ENCODE results near the gene COPS4. TPM values are rescaled to one million over a fixed set of nuclear protein-coding genes. Genes with fewer than 3 reads are reported as not detected.

COPS4 gene
- total RNA-seq, 1 experiment from 2014 or later: 28.6 TPM

DNA sequence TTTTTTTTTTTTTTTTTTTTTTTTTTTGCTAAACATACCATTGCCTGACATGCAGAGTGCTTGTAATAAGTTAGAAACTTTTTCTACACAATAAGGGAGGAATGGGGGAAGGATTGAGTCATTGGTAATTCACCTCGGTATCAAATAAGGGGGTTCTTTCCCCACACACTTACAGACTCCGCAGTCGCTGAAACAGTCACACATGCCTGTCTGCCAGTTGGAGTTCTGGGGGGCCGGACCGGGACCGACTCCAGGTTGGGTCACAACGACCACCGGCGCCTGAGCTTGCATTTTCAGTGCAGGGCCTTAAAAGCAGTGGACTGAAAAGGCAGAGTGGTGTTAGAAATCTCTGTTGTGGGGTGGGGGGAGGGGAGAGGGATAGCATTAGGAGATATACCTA lies 72.6 kb downstream of the COPS4 start:
- BruUV-seq (replicated peaks): no TSS peak
- Histone ChIP-seq H3K36me3 (ENCODE audit: control insufficient read depth in 1 of 2, insufficient read depth in 2 of 2, low read length in 2 of 2) (no peaks in the 10 kb centered on the region), H3K4me2 (ENCODE audit: low read length) (no peak overlapping the region), H3K27ac (ENCODE audit: low read depth, low read length) (no peak overlapping the region), H3K4me3 (replicated peaks in 1 of 2; ENCODE audit: low read depth in 1 of 2, low read length in 2 of 2) (no peak overlapping the region), H3K9me2 (ENCODE audit: insufficient read depth) (no peaks in the 10 kb centered on the region), H3K79me2 (ENCODE audit: insufficient read depth, low read length) (no peaks in the 10 kb centered on the region), H3K27me3 (ENCODE audit: insufficient read depth, low read length) (no peaks in the 10 kb centered on the region), H3K4me1 (ENCODE audit: control insufficient read depth in 1 of 2, insufficient read depth in 2 of 2, low read length in 2 of 2) (peaks cover 3 to 13% of the 10 kb centered on the region in 2 experiments; a peak in 3 of 4 replicates), H4K20me1 (ENCODE audit: insufficient read depth) (no peaks in the 10 kb centered on the region), H3K9me3 (ENCODE audit: control insufficient read depth in 1 of 2, insufficient read depth in 1 of 2, low read depth in 1 of 2, low read length in 2 of 2) (no peaks in the 10 kb centered on the region), H2AFZ (ENCODE audit: low read depth, low read length, poor library complexity, severe bottlenecking) (no peak overlapping the region), H3K9ac (ENCODE audit: low read length) (no peak overlapping the region)
- intact Hi-C loops (cut with micrococcal nuclease): no loop called here
- ChIA-PET POLR2A (no interaction called here), RAD21 (ENCODE audit: low non-redundant PET in 1 of 2, low total read pairs in 2 of 2, uncharacterized antibody in 2 of 2, unreplicated experiment in 2 of 2) (no interaction called here), CTCF (no interaction called here)
- TF ChIP-seq SRF (IDR thresholded peaks at IDR 0.05; ENCODE audit: low read depth): no peak
- no peak for TF ChIP-seq FOSL1 (IDR thresholded peaks at IDR 0.05; ENCODE audit: low read depth)
- TF ChIP-seq EGR1 (IDR thresholded peaks at IDR 0.05; ENCODE audit: low read depth): no peak
- no peak for TF ChIP-seq SIN3A (IDR thresholded peaks at IDR 0.05; ENCODE audit: low read depth)
- no peak for TF ChIP-seq YY1 (IDR thresholded peaks at IDR 0.05; ENCODE audit: extremely low read depth, insufficient replicate concordance, low read depth, low read length)
- TF ChIP-seq CEBPB (IDR thresholded peaks at IDR 0.05; ENCODE audit: low read depth): no peak
- no peak for TF ChIP-seq ELF1 (IDR thresholded peaks at IDR 0.05; ENCODE audit: borderline replicate concordance, low read depth)
- TF ChIP-seq CBX3 (IDR thresholded peaks at IDR 0.05; ENCODE audit: low read depth): no peak
- TF ChIP-seq SP1 (IDR thresholded peaks at IDR 0.05; ENCODE audit: low read depth): no peak
- TF ChIP-seq, protein P1, sequence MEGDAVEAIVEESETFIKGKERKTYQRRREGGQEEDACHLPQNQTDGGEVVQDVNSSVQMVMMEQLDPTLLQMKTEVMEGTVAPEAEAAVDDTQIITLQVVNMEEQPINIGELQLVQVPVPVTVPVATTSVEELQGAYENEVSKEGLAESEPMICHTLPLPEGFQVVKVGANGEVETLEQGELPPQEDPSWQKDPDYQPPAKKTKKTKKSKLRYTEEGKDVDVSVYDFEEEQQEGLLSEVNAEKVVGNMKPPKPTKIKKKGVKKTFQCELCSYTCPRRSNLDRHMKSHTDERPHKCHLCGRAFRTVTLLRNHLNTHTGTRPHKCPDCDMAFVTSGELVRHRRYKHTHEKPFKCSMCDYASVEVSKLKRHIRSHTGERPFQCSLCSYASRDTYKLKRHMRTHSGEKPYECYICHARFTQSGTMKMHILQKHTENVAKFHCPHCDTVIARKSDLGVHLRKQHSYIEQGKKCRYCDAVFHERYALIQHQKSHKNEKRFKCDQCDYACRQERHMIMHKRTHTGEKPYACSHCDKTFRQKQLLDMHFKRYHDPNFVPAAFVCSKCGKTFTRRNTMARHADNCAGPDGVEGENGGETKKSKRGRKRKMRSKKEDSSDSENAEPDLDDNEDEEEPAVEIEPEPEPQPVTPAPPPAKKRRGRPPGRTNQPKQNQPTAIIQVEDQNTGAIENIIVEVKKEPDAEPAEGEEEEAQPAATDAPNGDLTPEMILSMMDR (IDR thresholded peaks at IDR 0.05 in 2 of 3, conservative IDR thresholded peaks at IDR 0.05 in 1 of 3; ENCODE audit: borderline replicate concordance in 1 of 3, insufficient read depth in 1 of 3, low read depth in 2 of 3, low read length in 2 of 3): no peak
- no peak for TF ChIP-seq POLR2A (IDR thresholded peaks at IDR 0.05; ENCODE audit: borderline replicate concordance, extremely low read depth, insufficient read depth, insufficient read length)
- TF ChIP-seq TCF7L2 (IDR thresholded peaks at IDR 0.05; ENCODE audit: borderline replicate concordance, extremely low read depth, insufficient read depth, insufficient read length): no peak
- TF ChIP-seq, protein P2, sequence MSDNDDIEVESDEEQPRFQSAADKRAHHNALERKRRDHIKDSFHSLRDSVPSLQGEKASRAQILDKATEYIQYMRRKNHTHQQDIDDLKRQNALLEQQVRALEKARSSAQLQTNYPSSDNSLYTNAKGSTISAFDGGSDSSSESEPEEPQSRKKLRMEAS (IDR thresholded peaks at IDR 0.05): no peak
- no peak for TF ChIP-seq EZH2phosphoT487 (IDR thresholded peaks at IDR 0.05; ENCODE audit: borderline replicate concordance)
- TF ChIP-seq POLR2AphosphoS5 (IDR thresholded peaks at IDR 0.05; ENCODE audit: low read depth, low read length): no peak
- no peak for ATAC-seq
- no peak for DNase-seq (ENCODE audit: low read depth, low spot score)
